ENCODE results near the gene COMMD1. TPM values are rescaled to one million over a fixed set of nuclear protein-coding genes. Genes with fewer than 3 reads are reported as not detected.
A peak's percentile ranks its signal among the peaks of the same experiment; 100 is the strongest.

COMMD1 gene
- polyA plus RNA-seq, 1 of the 3 experiments (the other 2 are of a cell fraction): 32.5 TPM

DNA sequence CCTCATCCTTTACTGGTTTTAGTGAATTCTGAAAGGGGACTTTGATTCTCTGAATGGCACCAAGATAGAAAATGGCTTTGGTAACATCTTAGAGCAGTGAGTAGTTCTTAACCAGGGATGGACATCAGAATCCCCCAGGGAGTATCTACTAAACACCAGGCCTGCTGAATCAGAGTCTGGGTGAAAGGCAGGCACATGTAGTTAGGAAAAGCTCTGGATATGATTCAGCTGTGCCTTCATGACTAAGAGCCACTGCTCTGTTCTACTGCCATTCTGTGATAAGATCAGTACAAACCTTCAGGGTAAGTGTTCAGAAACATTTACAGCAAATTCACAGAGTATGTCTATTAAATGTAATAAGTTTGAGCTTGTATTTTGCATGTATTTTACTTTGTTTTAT, 244.2 kb downstream of the COMMD1 start:
- Histone ChIP-seq H3K79me2 (ENCODE audit: insufficient read depth) (no peaks in the 10 kb centered on the region), H3K27me3 (ENCODE audit: insufficient read depth) (no peaks in the 10 kb centered on the region), H3K4me3 (ENCODE audit: low read depth in 2 of 2, low read length in 1 of 2) (no peak overlapping the region), H3F3A (replicated peaks; ENCODE audit: insufficient read depth) (peaks cover 35% of the 10 kb centered on the region), H3K9ac (no peak overlapping the region), H3K9me3 (no peaks in the 10 kb centered on the region), H3K4me1 (ENCODE audit: control insufficient read depth in 1 of 2, insufficient read depth in 2 of 2, low read depth in 1 of 2, low read length in 1 of 2) (peaks cover 15 to 25% of the 10 kb centered on the region in 2 experiments; a peak in 3 of 4 replicates), H4K20me1 (ENCODE audit: insufficient read depth) (no peaks in the 10 kb centered on the region), H3K4me2 (no peak overlapping the region), H3K9me2 (no peaks in the 10 kb centered on the region), H3K36me3 (replicated peaks in 1 of 2; ENCODE audit: control insufficient read depth in 1 of 2, insufficient read depth in 2 of 2, low read length in 1 of 2) (no peaks in the 10 kb centered on the region), H2AFZ (ENCODE audit: low read depth) (no peak overlapping the region), H3K27ac (ENCODE audit: low read depth in 2 of 2, low read length in 1 of 2) (peak overlapping the region; percentile 73 to 89)
- POLR2A ChIA-PET: no interaction called here
- peak; percentile 67 for DNase-seq
- CTCF ChIA-PET: interaction anchor here (0.6 to 1.5 kb wide), 3 partner anchors 14 to 156 kb away, joined by 3 to 5 read pairs (median 3); no protein-coding TSS in a partner anchor
- TF ChIP-seq TAF1 (IDR thresholded peaks at IDR 0.05; ENCODE audit: borderline replicate concordance, low read depth, low read length) (no peak), FOSL2 (IDR thresholded peaks at IDR 0.05; ENCODE audit: borderline replicate concordance, low read depth) (peak; percentile 91), NFIC (IDR thresholded peaks at IDR 0.05; ENCODE audit: borderline replicate concordance) (peak; percentile 53), MXI1 (IDR thresholded peaks at IDR 0.05; ENCODE audit: low read depth, low read length) (peak; percentile 80), GATA2 (CRISPR knock-in tag; IDR thresholded peaks at IDR 0.05) (peak; percentile 92), EP300 (IDR thresholded peaks at IDR 0.05; ENCODE audit: borderline replicate concordance in 1 of 2, low read depth in 1 of 2, low read length in 1 of 2) (peak; percentile 57 to 68; a peak in 3 of 4 replicates), RAD21 (IDR thresholded peaks at IDR 0.05; ENCODE audit: low read length) (peak; percentile 33), SMC3 (IDR thresholded peaks at IDR 0.05; ENCODE audit: low read depth, low read length) (peak; percentile 4; the same call in 1 of the 2 replicates), MEF2A (IDR thresholded peaks at IDR 0.05; ENCODE audit: borderline replicate concordance, low read depth) (no peak), ELF1 (IDR thresholded peaks at IDR 0.05) (no peak), TCF12 (IDR thresholded peaks at IDR 0.05) (peak; percentile 91), GABPA (IDR thresholded peaks at IDR 0.05; ENCODE audit: low read depth) (no peak), JUND (IDR thresholded peaks at IDR 0.05) (peak; percentile 87), YY1 (IDR thresholded peaks at IDR 0.05; ENCODE audit: low read depth) (0 out of 2 replicates have a peak, but pooled peaks have one; percentile 34), RFX5 (IDR thresholded peaks at IDR 0.05; ENCODE audit: low read length) (no peak), FOXJ3 (CRISPR knock-in tag; IDR thresholded peaks at IDR 0.05) (0 out of 2 replicates have a peak, but pooled peaks have one; percentile 45)
- TF ChIP-seq, protein P1, sequence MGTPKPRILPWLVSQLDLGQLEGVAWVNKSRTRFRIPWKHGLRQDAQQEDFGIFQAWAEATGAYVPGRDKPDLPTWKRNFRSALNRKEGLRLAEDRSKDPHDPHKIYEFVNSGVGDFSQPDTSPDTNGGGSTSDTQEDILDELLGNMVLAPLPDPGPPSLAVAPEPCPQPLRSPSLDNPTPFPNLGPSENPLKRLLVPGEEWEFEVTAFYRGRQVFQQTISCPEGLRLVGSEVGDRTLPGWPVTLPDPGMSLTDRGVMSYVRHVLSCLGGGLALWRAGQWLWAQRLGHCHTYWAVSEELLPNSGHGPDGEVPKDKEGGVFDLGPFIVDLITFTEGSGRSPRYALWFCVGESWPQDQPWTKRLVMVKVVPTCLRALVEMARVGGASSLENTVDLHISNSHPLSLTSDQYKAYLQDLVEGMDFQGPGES (IDR thresholded peaks at IDR 0.05; ENCODE audit: low read depth, low read length): no peak
- TF ChIP-seq, protein P2, sequence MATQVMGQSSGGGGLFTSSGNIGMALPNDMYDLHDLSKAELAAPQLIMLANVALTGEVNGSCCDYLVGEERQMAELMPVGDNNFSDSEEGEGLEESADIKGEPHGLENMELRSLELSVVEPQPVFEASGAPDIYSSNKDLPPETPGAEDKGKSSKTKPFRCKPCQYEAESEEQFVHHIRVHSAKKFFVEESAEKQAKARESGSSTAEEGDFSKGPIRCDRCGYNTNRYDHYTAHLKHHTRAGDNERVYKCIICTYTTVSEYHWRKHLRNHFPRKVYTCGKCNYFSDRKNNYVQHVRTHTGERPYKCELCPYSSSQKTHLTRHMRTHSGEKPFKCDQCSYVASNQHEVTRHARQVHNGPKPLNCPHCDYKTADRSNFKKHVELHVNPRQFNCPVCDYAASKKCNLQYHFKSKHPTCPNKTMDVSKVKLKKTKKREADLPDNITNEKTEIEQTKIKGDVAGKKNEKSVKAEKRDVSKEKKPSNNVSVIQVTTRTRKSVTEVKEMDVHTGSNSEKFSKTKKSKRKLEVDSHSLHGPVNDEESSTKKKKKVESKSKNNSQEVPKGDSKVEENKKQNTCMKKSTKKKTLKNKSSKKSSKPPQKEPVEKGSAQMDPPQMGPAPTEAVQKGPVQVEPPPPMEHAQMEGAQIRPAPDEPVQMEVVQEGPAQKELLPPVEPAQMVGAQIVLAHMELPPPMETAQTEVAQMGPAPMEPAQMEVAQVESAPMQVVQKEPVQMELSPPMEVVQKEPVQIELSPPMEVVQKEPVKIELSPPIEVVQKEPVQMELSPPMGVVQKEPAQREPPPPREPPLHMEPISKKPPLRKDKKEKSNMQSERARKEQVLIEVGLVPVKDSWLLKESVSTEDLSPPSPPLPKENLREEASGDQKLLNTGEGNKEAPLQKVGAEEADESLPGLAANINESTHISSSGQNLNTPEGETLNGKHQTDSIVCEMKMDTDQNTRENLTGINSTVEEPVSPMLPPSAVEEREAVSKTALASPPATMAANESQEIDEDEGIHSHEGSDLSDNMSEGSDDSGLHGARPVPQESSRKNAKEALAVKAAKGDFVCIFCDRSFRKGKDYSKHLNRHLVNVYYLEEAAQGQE (IDR thresholded peaks at IDR 0.05; ENCODE audit: low read depth, low read length): no peak
- TF ChIP-seq, protein P3, sequence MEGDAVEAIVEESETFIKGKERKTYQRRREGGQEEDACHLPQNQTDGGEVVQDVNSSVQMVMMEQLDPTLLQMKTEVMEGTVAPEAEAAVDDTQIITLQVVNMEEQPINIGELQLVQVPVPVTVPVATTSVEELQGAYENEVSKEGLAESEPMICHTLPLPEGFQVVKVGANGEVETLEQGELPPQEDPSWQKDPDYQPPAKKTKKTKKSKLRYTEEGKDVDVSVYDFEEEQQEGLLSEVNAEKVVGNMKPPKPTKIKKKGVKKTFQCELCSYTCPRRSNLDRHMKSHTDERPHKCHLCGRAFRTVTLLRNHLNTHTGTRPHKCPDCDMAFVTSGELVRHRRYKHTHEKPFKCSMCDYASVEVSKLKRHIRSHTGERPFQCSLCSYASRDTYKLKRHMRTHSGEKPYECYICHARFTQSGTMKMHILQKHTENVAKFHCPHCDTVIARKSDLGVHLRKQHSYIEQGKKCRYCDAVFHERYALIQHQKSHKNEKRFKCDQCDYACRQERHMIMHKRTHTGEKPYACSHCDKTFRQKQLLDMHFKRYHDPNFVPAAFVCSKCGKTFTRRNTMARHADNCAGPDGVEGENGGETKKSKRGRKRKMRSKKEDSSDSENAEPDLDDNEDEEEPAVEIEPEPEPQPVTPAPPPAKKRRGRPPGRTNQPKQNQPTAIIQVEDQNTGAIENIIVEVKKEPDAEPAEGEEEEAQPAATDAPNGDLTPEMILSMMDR (IDR thresholded peaks at IDR 0.05): no peak
- TF ChIP-seq, protein P4, sequence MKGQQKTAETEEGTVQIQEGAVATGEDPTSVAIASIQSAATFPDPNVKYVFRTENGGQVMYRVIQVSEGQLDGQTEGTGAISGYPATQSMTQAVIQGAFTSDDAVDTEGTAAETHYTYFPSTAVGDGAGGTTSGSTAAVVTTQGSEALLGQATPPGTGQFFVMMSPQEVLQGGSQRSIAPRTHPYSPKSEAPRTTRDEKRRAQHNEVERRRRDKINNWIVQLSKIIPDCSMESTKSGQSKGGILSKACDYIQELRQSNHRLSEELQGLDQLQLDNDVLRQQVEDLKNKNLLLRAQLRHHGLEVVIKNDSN (IDR thresholded peaks at IDR 0.05; ENCODE audit: borderline replicate concordance, low read depth): peak; percentile 42; the same call in 1 of the 2 replicates
- TF ChIP-seq, protein P5, sequence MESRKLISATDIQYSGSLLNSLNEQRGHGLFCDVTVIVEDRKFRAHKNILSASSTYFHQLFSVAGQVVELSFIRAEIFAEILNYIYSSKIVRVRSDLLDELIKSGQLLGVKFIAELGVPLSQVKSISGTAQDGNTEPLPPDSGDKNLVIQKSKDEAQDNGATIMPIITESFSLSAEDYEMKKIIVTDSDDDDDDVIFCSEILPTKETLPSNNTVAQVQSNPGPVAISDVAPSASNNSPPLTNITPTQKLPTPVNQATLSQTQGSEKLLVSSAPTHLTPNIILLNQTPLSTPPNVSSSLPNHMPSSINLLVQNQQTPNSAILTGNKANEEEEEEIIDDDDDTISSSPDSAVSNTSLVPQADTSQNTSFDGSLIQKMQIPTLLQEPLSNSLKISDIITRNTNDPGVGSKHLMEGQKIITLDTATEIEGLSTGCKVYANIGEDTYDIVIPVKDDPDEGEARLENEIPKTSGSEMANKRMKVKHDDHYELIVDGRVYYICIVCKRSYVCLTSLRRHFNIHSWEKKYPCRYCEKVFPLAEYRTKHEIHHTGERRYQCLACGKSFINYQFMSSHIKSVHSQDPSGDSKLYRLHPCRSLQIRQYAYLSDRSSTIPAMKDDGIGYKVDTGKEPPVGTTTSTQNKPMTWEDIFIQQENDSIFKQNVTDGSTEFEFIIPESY (IDR thresholded peaks at IDR 0.05; ENCODE audit: borderline replicate concordance, low read depth): no peak
- TF ChIP-seq, protein P6, sequence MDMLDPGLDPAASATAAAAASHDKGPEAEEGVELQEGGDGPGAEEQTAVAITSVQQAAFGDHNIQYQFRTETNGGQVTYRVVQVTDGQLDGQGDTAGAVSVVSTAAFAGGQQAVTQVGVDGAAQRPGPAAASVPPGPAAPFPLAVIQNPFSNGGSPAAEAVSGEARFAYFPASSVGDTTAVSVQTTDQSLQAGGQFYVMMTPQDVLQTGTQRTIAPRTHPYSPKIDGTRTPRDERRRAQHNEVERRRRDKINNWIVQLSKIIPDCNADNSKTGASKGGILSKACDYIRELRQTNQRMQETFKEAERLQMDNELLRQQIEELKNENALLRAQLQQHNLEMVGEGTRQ (IDR thresholded peaks at IDR 0.05; ENCODE audit: borderline replicate concordance, low read depth, low read length): no peak
- TF ChIP-seq, protein P7, sequence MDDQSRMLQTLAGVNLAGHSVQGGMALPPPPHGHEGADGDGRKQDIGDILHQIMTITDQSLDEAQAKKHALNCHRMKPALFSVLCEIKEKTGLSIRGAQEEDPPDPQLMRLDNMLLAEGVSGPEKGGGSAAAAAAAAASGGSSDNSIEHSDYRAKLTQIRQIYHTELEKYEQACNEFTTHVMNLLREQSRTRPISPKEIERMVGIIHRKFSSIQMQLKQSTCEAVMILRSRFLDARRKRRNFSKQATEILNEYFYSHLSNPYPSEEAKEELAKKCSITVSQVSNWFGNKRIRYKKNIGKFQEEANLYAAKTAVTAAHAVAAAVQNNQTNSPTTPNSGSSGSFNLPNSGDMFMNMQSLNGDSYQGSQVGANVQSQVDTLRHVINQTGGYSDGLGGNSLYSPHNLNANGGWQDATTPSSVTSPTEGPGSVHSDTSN (IDR thresholded peaks at IDR 0.05): peak; percentile 78
